GM23338 (cell line): Measurements from ENCODE around the gene TMEM120B. TPM values are rescaled to one million over a fixed set of nuclear protein-coding genes. Genes with fewer than 3 reads are reported as not detected.
"Not testable (repeated sequence)": the region's sequence is repeated elsewhere in the genome, so short reads cannot be mapped to it uniquely, and the experiment has no call there.

ENCODE experiments used
- ATAC-seq: fragments of 200-7000 bp; cut with Tn5 transposase; 3 replicates; pipeline ENCODE4 v1.9.1; 2020
- DNase-seq: peaks from one replicate; pipeline ENCODE4 v3.0.0-alpha.2; 2015; ENCODE audit warnings: low spot score
- H2AFZ ChIP-seq: fragments of 200-600 bp; sonication (generic); 2 replicates; pipeline ENCODE4 v1.8.0; 2016; ENCODE audit warnings: antibody characterized with exemption, mild to moderate bottlenecking, moderate library complexity
- H3F3A ChIP-seq: fragments of 200-600 bp; sonication (generic); replicated peaks from 2 replicates; pipeline ENCODE4 v1.8.0; 2017; ENCODE audit warnings: antibody characterized with exemption, mixed run types, low read depth
- H3K27ac ChIP-seq: fragments of 200-600 bp; sonication (generic); 2 replicates; pipeline ENCODE4 v1.6.1; 2016; ENCODE audit warnings: low read depth
- H3K27me3 ChIP-seq: fragments of 200-600 bp; sonication (generic); 2 replicates; pipeline ENCODE4 v1.8.0; 2016; ENCODE audit warnings: mild to moderate bottlenecking, mixed run types, moderate library complexity; ENCODE audit not compliant: insufficient read depth
- H3K36me3 ChIP-seq: fragments of 200-600 bp; sonication (generic); 2 replicates; pipeline ENCODE4 v1.8.0; 2016; ENCODE audit warnings: mild to moderate bottlenecking; ENCODE audit not compliant: insufficient read depth
- H3K4me1 ChIP-seq: fragments of 200-600 bp; sonication (generic); 2 replicates; pipeline ENCODE4 v1.8.0; 2016; ENCODE audit warnings: mild to moderate bottlenecking, moderate library complexity; ENCODE audit not compliant: insufficient read depth
- H3K4me2 ChIP-seq: fragments of 200-600 bp; sonication (generic); 2 replicates; pipeline ENCODE4 v1.7.1; 2017; ENCODE audit warnings: mixed run types
- H3K4me3 ChIP-seq: fragments of 200-600 bp; sonication (generic); 2 replicates; pipeline ENCODE4 v1.6.1; 2016; ENCODE audit warnings: mixed run types
- H3K79me2 ChIP-seq: fragments of 200-600 bp; sonication (generic); replicated peaks from 2 replicates; pipeline ENCODE4 v1.8.0; 2017; ENCODE audit warnings: mild to moderate bottlenecking; ENCODE audit not compliant: insufficient read depth
- H3K9me2 ChIP-seq: fragments of 200-600 bp; sonication (generic); 2 replicates; pipeline ENCODE4 v1.8.0; 2017; ENCODE audit not compliant: insufficient read depth
- H4K20me1 ChIP-seq: fragments of 200-600 bp; sonication (generic); replicated peaks from 2 replicates; pipeline ENCODE4 v1.8.0; 2017; ENCODE audit warnings: mild to moderate bottlenecking; ENCODE audit not compliant: insufficient read depth
- H3K27ac Mint-ChIP-seq: 2 replicates; pipeline ENCODE4 v1.8.0; 2020; ENCODE audit warnings: inconsistent platforms, mild to moderate bottlenecking, moderate library complexity, mixed read lengths
- H3K27me3 Mint-ChIP-seq: 3 replicates; pipeline ENCODE4 v1.8.0; 2022; ENCODE audit warnings: low read depth, mild to moderate bottlenecking, moderate library complexity, mixed read lengths, inconsistent platforms; ENCODE audit not compliant: insufficient read depth, poor library complexity
- H3K36me3 Mint-ChIP-seq: 3 replicates; pipeline ENCODE4 v1.8.0; 2021; ENCODE audit warnings: low read depth, mild to moderate bottlenecking, inconsistent platforms, moderate library complexity, mixed read lengths
- H3K4me1 Mint-ChIP-seq: 3 replicates; pipeline ENCODE4 v1.8.0; 2020; ENCODE audit warnings: mild to moderate bottlenecking, inconsistent platforms, mixed read lengths
- H3K4me3 Mint-ChIP-seq: 3 replicates; pipeline ENCODE4 v1.8.0; 2021; ENCODE audit warnings: moderate library complexity, mild to moderate bottlenecking, inconsistent platforms, mixed read lengths
- H3K9me3 Mint-ChIP-seq: 3 replicates; pipeline ENCODE4 v1.8.0; 2020; ENCODE audit warnings: moderate library complexity, mild to moderate bottlenecking, inconsistent platforms, mixed read lengths
- CREB1 ChIP-seq: fragments of 250-450 bp; sonication (Bioruptor Pico); IDR thresholded peaks from 2 replicates; pipeline ENCODE4 v1.5.0; 2020; ENCODE audit warnings: low read depth, mild to moderate bottlenecking, moderate library complexity
- EZH2phosphoT487 ChIP-seq: fragments of 200-600 bp; sonication (generic); IDR thresholded peaks from one replicate; pipeline ENCODE4 v1.8.1; 2018; ENCODE audit warnings: antibody characterized with exemption; ENCODE audit not compliant: unreplicated experiment
- JUNB ChIP-seq: IDR thresholded peaks from one replicate; pipeline ENCODE4 v1.6.1; 2016; ENCODE audit warnings: antibody characterized with exemption; ENCODE audit not compliant: unreplicated experiment
- NANOG ChIP-seq: IDR thresholded peaks from 2 replicates; pipeline ENCODE4 v1.6.1; 2016; ENCODE audit warnings: antibody characterized with exemption, borderline replicate concordance
- POLR2AphosphoS5 ChIP-seq: IDR thresholded peaks from 2 replicates; pipeline ENCODE4 v1.6.1; 2016; ENCODE audit warnings: antibody characterized with exemption, low read depth
- STAT1 ChIP-seq: IDR thresholded peaks from one replicate; pipeline ENCODE4 v1.6.1; 2016; ENCODE audit warnings: antibody characterized with exemption; ENCODE audit not compliant: unreplicated experiment
- polyA plus RNA-seq: library from polyadenylated mRNA; unstranded; fragments of >200 nt; fragmentation: Nextera tagmentation; extraction: Ambion mirVana; gene quantifications from 2 replicates; pipeline ENCODE4 v1.2.1, GENCODE V29; 2016
- total RNA-seq: library from RNA; depleted of rRNA; stranded (reverse); fragments of >200 nt; shearing (Covaris generic); gene quantifications from 2 replicates; pipeline ENCODE4 v1.2.3, GENCODE V29; 2014
- TF ChIP-seq, protein P1 (sequence below), 2 experiments: fragments of 200-600 bp in 1 of 2; sonication (generic) in 1 of 2; conservative IDR thresholded peaks; 2 replicates each; pipeline versions ENCODE4 v1.5.1 to v1.6.1; 2016 to 2017; ENCODE audit warnings: antibody characterized with exemption in 2 of 2, low read depth in 2 of 2, mild to moderate bottlenecking in 2 of 2, moderate library complexity in 1 of 2
- TF ChIP-seq, protein P2 (sequence below): IDR thresholded peaks from 2 replicates; pipeline ENCODE4 v1.6.1; 2016; ENCODE audit warnings: antibody characterized with exemption
- TF ChIP-seq, protein P3 (sequence below): IDR thresholded peaks from one replicate; pipeline ENCODE4 v1.6.1; 2018; ENCODE audit warnings: antibody characterized with exemption; ENCODE audit not compliant: unreplicated experiment
- TF ChIP-seq, protein P4 (sequence below): fragments of 250-450 bp; sonication (Bioruptor Pico); IDR thresholded peaks from 2 replicates; pipeline ENCODE4 v1.5.0; 2020; ENCODE audit warnings: mild to moderate bottlenecking, moderate library complexity

TMEM120B gene
- total and polyA plus RNA-seq, 2 experiments from 2014 or later = 15.0 to 36.0 TPM

DNA sequence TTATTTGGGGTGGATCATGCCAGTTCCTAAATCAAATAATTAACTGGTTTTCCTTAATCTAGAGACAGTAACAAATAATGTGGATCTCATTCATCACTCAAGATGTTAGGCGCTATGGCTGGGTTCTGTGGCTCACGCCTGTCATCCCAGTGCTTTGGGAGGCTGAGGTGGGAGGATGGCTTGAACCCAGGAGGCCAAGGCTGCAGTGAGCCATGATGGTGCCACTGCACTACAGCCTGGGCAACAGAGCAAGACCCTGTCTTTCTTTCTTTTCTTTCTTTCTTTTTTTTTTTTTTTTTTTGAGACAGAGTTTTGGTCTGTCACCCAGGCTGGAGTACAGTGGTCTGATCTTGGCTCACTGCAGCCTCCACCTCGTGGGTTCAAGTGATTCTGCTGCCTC, 19.8 kb upstream of the TMEM120B start:
- not testable (repeated sequence) for H3K27ac Mint-ChIP-seq, H3K9me2 ChIP-seq, H3K4me1 ChIP-seq, H3K9me3 Mint-ChIP-seq, H3K4me3 ChIP-seq, H3K27ac ChIP-seq, H3F3A ChIP-seq, H3K27me3 ChIP-seq, DNase-seq, H3K4me2 ChIP-seq, H3K4me1 Mint-ChIP-seq, H3K4me3 Mint-ChIP-seq, H3K36me3 Mint-ChIP-seq, H3K36me3 ChIP-seq, ATAC-seq, H4K20me1 ChIP-seq, H2AFZ ChIP-seq, H3K79me2 ChIP-seq, H3K27me3 Mint-ChIP-seq

DNA sequence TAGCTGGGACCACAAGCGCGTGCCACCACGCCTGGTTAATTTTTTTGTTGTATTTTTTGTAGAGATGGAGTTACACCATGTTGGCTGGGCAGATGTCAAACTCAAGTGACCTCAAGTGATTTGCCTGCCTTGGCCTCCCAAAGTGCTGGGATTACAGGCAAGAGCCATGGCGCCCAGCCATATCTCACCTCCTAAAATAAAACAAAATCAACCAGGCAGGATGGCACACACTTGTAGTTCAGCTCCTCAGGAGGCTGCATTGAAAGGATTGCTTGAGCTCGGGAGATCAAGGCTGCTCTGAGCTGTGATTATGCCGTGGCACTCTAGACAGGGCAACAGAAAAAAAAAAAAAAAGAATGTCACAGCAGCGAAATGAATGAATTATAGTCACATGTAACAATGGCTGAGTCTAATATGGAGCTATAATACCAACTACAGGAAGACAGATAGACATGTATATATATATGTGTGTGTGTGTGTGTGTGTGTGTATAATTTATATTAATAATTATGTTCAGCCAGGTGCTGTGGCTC, 19.3 kb upstream of the TMEM120B start:
- no peak overlapping the region for H3K4me2 ChIP-seq
- no peaks in the 10 kb centered on the region for H3K79me2 ChIP-seq
- H2AFZ ChIP-seq = no peak overlapping the region
- H3F3A ChIP-seq = 0 out of 2 replicates have a peak, but pooled peaks cover 2% of the 10 kb centered on the region
- H3K27me3 Mint-ChIP-seq = peaks cover 8% of the 10 kb centered on the region
- H3K4me1 Mint-ChIP-seq = no peaks in the 10 kb centered on the region
- no peaks in the 10 kb centered on the region for H3K36me3 Mint-ChIP-seq
- no peaks in the 10 kb centered on the region for H4K20me1 ChIP-seq
- H3K27me3 ChIP-seq = no peaks in the 10 kb centered on the region
- H3K4me3 ChIP-seq = no peak overlapping the region
- H3K27ac ChIP-seq = no peak overlapping the region
- no peaks in the 10 kb centered on the region for H3K4me1 ChIP-seq
- H3K36me3 ChIP-seq = no peaks in the 10 kb centered on the region
- no peaks in the 10 kb centered on the region for H3K9me2 ChIP-seq
- no peak for ATAC-seq
- DNase-seq = no peak
- H3K9me3 Mint-ChIP-seq = no peaks in the 10 kb centered on the region
- no peak overlapping the region for H3K27ac Mint-ChIP-seq
- no peak overlapping the region for H3K4me3 Mint-ChIP-seq
- no peak for TF ChIP-seq POLR2AphosphoS5
- TF ChIP-seq NANOG = no peak
- TF ChIP-seq, protein P1, sequence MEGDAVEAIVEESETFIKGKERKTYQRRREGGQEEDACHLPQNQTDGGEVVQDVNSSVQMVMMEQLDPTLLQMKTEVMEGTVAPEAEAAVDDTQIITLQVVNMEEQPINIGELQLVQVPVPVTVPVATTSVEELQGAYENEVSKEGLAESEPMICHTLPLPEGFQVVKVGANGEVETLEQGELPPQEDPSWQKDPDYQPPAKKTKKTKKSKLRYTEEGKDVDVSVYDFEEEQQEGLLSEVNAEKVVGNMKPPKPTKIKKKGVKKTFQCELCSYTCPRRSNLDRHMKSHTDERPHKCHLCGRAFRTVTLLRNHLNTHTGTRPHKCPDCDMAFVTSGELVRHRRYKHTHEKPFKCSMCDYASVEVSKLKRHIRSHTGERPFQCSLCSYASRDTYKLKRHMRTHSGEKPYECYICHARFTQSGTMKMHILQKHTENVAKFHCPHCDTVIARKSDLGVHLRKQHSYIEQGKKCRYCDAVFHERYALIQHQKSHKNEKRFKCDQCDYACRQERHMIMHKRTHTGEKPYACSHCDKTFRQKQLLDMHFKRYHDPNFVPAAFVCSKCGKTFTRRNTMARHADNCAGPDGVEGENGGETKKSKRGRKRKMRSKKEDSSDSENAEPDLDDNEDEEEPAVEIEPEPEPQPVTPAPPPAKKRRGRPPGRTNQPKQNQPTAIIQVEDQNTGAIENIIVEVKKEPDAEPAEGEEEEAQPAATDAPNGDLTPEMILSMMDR (conservative IDR thresholded peaks at IDR 0.05; ENCODE audit: low read depth in 2 of 2) = no peak
- TF ChIP-seq EZH2phosphoT487 = no peak
- TF ChIP-seq, protein P2, sequence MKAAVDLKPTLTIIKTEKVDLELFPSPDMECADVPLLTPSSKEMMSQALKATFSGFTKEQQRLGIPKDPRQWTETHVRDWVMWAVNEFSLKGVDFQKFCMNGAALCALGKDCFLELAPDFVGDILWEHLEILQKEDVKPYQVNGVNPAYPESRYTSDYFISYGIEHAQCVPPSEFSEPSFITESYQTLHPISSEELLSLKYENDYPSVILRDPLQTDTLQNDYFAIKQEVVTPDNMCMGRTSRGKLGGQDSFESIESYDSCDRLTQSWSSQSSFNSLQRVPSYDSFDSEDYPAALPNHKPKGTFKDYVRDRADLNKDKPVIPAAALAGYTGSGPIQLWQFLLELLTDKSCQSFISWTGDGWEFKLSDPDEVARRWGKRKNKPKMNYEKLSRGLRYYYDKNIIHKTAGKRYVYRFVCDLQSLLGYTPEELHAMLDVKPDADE = no peak
- TF ChIP-seq, protein P3, sequence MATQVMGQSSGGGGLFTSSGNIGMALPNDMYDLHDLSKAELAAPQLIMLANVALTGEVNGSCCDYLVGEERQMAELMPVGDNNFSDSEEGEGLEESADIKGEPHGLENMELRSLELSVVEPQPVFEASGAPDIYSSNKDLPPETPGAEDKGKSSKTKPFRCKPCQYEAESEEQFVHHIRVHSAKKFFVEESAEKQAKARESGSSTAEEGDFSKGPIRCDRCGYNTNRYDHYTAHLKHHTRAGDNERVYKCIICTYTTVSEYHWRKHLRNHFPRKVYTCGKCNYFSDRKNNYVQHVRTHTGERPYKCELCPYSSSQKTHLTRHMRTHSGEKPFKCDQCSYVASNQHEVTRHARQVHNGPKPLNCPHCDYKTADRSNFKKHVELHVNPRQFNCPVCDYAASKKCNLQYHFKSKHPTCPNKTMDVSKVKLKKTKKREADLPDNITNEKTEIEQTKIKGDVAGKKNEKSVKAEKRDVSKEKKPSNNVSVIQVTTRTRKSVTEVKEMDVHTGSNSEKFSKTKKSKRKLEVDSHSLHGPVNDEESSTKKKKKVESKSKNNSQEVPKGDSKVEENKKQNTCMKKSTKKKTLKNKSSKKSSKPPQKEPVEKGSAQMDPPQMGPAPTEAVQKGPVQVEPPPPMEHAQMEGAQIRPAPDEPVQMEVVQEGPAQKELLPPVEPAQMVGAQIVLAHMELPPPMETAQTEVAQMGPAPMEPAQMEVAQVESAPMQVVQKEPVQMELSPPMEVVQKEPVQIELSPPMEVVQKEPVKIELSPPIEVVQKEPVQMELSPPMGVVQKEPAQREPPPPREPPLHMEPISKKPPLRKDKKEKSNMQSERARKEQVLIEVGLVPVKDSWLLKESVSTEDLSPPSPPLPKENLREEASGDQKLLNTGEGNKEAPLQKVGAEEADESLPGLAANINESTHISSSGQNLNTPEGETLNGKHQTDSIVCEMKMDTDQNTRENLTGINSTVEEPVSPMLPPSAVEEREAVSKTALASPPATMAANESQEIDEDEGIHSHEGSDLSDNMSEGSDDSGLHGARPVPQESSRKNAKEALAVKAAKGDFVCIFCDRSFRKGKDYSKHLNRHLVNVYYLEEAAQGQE = no peak
- TF ChIP-seq STAT1 = no peak
- TF ChIP-seq JUNB = no peak
- TF ChIP-seq, protein P4, sequence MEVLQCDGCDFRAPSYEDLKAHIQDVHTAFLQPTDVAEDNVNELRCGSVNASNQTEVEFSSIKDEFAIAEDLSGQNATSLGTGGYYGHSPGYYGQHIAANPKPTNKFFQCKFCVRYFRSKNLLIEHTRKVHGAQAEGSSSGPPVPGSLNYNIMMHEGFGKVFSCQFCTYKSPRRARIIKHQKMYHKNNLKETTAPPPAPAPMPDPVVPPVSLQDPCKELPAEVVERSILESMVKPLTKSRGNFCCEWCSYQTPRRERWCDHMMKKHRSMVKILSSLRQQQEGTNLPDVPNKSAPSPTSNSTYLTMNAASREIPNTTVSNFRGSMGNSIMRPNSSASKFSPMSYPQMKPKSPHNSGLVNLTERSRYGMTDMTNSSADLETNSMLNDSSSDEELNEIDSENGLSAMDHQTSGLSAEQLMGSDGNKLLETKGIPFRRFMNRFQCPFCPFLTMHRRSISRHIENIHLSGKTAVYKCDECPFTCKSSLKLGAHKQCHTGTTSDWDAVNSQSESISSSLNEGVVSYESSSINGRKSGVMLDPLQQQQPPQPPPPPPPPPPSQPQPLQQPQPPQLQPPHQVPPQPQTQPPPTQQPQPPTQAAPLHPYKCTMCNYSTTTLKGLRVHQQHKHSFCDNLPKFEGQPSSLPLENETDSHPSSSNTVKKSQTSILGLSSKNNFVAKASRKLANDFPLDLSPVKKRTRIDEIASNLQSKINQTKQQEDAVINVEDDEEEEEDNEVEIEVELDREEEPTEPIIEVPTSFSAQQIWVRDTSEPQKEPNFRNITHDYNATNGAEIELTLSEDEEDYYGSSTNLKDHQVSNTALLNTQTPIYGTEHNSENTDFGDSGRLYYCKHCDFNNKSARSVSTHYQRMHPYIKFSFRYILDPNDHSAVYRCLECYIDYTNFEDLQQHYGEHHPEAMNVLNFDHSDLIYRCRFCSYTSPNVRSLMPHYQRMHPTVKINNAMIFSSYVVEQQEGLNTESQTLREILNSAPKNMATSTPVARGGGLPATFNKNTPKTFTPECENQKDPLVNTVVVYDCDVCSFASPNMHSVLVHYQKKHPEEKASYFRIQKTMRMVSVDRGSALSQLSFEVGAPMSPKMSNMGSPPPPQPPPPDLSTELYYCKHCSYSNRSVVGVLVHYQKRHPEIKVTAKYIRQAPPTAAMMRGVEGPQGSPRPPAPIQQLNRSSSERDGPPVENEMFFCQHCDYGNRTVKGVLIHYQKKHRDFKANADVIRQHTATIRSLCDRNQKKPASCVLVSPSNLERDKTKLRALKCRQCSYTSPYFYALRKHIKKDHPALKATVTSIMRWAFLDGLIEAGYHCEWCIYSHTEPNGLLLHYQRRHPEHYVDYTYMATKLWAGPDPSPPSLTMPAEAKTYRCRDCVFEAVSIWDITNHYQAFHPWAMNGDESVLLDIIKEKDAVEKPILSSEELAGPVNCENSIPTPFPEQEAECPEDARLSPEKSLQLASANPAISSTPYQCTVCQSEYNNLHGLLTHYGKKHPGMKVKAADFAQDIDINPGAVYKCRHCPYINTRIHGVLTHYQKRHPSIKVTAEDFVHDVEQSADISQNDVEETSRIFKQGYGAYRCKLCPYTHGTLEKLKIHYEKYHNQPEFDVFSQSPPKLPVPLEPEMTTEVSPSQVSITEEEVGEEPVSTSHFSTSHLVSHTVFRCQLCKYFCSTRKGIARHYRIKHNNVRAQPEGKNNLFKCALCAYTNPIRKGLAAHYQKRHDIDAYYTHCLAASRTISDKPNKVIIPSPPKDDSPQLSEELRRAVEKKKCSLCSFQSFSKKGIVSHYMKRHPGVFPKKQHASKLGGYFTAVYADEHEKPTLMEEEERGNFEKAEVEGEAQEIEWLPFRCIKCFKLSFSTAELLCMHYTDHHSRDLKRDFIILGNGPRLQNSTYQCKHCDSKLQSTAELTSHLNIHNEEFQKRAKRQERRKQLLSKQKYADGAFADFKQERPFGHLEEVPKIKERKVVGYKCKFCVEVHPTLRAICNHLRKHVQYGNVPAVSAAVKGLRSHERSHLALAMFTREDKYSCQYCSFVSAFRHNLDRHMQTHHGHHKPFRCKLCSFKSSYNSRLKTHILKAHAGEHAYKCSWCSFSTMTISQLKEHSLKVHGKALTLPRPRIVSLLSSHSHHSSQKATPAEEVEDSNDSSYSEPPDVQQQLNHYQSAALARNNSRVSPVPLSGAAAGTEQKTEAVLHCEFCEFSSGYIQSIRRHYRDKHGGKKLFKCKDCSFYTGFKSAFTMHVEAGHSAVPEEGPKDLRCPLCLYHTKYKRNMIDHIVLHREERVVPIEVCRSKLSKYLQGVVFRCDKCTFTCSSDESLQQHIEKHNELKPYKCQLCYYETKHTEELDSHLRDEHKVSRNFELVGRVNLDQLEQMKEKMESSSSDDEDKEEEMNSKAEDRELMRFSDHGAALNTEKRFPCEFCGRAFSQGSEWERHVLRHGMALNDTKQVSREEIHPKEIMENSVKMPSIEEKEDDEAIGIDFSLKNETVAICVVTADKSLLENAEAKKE (CRISPR knock-in tag) = no peak
- TF ChIP-seq CREB1 (CRISPR knock-in tag) = no peak
